ENCODE data around the gene KLHL30.

The KLHL30 gene

DNA sequence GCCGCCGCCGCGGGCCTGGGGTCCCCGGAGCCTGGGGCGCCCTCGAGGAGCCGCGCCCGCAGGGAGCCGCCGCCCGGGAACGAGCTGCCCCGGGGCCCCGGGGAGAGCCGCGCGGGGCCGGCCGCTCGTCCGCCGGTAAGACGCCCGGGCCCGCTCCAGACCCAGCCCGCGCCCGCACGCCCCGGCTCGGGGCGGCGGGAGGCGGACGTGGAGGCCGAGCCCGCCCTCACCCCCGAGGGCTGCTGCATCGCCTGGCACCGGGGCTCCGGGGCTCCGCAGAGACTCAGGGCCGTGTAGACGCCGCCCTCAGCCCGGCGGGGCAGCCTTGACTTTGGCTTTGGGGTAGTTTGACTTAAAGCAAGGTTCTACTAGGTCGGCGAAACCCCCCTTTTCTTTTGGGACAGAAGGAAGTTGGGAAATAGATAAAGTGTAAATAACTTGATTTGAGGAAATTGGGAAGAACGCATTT lies 20.6 kb downstream of the KLHL30 start:
- no peak for DNase-seq (ENCODE audit: extremely low spot score, insufficient read length, low read depth)
- no peak for FAIRE-seq

DNA sequence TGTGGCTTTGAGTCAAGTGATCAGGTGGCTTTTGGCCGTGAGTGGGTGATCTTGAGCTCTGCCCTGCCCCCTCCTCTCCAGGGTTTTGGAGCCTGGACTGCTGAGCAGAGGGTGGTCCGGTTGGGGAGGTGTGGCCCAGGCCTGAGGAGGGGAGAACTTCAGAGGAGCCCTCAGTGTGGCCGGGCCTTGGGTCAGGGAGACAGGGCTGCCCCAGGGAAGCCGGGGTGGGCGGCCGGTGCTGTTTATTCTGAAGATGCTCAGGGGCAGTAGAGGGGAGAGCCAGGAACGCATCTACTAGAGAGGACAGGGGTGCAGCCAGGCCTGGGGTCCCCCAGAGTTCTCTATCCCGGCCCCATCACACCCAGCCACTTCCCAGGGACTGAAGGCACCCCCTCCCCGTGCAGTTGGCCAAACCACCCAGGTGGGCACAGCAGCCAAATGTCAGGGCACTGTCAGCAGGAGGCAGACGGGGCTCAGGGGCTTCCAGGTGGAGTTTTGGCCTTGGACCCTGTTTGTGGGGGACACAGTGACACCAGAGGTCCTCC lies 21.3 kb downstream of the KLHL30 start:
- FAIRE-seq (no peak), DNase-seq (ENCODE audit: extremely low spot score, insufficient read length, low read depth) (no peak)

DNA sequence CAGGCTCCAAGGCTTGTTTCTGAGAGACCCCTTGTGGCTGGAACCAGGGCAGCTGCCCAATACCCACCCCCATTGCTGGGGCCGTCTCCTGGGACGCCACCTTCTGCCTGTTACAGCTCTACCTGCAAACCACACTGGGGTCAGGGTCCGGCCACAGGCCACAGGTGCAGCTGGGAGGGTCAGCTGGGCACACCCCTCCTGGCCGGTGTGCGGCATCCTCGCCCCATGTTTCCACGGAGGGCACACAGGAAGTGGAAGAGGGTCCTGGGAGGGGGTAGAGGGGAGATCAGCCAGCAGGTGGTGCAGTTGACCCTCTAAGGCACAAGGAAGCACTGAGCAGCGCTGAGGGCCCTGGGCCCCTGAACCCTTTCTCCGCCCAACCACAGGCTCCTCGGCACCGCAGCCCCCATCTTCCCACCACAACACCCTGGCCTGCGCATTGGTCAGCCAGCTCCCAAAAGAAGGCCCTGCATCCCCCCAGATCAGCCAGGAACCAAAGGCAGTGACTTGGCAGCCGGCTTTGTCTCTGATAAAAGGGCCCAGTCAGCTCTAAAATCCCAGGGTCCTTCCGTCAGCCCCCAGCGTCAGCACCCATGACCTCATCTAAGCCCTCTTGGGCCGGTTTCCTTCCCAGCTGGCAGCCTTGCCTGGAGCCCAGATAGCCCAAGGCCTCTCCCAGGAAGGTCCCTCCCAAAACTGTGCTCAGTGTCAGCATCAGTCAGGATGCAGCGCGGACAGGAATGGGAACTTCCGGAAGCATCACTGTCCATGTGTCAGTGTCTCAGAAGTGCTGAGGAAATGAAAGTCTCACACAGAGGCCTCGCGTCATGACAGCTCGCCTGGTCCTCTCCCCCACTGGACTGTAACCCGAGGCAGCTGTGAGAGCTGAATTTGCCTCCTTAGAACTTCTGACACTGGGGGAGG lies 22.0 kb downstream of the KLHL30 start:
- peak; percentile 63 for FAIRE-seq

DNA sequence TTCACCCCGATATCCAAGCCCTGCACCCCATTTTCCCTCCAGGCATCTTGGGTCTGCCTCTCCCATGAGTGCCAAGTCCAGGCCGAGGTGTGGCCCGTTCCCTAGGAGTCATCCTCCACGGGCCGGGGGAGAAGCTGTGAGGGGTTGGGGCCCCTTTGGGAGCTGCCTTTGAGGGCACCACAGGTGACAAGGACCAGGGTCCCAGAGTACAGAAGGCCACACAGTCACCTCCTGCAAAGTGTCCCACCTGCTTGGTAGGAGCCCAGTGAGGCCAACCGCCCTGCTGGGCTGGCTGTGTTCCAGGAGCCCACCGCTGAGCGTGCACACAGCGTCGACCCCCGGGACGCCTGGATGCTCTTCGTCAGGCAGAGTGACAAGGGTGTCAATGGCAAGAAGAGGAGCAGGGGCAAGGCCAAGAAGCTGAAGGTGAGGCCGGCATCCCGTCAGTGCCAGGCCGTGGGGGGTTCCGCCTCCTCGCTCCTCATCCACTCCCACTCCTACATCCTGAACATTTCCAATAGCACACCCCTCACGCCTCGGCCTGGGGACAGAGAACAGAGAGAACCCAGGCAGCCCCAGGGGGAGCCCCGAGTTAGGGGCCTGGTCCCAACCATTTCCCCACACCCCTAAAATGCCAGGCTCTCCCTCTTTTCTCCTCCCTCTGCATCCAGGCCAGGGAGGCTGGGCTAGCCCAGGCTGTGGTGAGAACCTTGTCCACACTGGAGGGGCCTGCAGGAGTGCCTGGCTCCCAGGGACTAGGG lies 23.0 kb downstream of the KLHL30 start:
- DNase-seq (ENCODE audit: extremely low spot score, insufficient read length, low read depth) (no peak), FAIRE-seq (no peak)

More for the DNA sequence above, 22.0 kb downstream of the KLHL30 start:
- no peak for DNase-seq (ENCODE audit: extremely low spot score, insufficient read length, low read depth)

DNA sequence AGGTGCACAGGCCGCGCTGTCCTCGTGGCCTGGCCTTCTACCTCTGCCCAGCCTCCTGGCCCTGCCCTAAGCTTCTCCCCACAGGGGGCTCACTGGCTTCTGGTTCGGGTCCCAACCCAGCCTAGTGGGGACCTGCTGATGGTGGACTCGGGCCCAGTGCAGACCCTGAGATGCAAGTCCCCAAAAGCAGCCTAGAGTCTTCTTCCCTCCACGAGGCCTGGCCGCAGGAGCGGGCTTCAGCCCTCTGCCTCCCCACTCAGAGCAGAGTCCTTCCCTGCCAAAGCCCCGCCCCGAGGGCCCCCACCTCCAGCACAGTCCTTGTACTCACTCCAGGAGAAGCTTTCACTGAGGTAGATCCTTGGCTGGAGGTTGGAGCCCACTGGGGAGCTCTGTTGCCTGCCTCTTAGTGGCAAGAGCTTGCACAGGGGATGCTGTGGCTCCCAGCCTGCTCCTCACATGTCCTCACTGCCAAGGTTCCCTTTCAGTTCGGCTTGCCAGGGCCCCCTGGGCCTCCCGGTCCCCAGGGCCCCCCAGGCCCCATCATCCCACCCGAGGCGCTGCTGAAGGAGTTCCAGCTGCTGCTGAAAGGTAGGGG lies 23.9 kb downstream of the KLHL30 start:
- no peak for DNase-seq (ENCODE audit: extremely low spot score, insufficient read length, low read depth)

DNA sequence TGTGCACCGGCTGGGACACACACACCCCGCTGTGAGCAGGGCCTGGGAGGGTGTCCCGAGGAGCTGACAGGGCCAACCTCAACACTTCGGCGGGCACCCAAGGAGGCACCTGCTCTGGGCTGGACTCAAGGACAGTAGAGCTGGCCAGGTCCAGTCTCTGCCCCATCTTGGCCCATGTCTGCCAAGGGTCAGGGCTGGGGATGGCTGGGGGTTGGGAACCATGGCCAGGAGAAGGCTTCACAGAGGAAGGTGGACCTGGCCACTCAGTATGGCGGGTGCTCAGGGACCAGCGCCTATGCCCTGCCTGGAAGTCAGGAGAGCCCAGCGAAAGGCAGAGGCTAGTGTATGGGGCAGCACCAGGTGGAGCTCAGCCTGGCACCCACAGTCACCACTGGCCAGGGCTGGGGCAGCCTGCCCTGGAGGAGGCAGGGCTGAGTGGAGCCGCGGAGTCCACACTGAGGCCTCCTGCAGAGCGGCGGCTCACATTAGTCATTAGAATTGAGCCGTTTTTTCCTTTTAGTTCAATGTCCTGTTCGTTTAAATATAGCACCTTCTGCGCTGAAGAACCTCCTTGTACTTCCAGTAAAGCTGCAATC lies 24.5 kb downstream of the KLHL30 start:
- no peak for DNase-seq (ENCODE audit: extremely low spot score, insufficient read length, low read depth)
- no peak for FAIRE-seq

More for the DNA sequence above, 23.9 kb downstream of the KLHL30 start:
- no peak for FAIRE-seq

DNA sequence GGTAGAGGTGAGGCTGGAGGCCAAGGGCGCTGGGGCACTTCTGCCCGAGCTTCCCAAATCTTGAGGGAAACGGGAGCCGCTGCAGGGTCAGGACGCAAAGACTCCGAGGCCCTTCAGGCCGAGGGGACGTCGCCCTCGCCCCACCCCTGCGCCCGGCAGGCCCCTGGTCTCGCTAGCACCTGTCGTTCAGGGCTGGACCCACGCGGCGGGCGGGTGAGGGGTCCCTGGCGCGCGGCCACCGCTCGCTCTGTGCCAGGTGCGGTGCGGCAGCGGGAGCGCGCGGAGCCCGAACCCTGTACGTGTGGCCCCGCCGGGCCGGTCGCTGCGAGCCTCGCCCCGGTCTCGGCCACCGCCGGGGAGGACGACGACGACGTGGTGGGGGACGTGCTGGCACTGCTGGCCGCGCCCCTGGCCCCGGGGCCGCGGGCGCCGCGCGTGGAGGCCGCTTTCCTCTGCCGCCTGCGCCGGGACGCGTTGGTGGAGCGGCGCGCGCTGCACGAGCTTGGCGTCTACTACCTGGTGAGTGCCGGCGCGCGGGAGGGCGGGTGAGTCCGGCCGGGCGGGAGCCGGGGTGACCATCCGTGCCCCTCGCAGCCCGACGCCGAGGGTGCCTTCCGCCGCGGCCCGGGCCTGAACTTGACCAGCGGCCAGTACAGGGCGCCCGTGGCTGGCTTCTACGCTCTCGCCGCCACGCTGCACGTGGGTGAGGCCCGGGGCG lies 25.2 kb downstream of the KLHL30 start:
- DNase-seq (ENCODE audit: extremely low spot score, insufficient read length, low read depth) (no peak), FAIRE-seq (no peak)

DNA sequence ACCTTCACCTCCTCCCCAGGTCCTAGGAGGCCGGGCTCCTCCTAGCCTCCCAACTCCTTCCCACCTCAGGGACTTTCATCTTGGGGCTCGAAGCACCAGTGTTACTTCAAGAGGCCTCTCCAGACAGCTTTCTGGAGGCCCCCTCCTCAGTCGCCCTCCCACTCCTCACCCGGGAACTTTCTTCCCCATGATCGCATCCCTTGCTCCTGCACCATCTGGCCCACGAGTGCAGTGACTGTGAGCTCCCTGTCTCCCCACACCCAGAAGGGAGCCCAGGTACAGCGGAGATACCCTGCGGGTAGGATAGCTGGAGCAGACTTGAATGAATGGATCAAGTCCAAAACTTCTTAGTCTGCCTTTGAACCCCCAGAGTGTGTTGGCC lies 26.4 kb downstream of the KLHL30 start:
- no peak for DNase-seq (ENCODE audit: extremely low spot score, insufficient read length, low read depth)
- FAIRE-seq = no peak

DNA sequence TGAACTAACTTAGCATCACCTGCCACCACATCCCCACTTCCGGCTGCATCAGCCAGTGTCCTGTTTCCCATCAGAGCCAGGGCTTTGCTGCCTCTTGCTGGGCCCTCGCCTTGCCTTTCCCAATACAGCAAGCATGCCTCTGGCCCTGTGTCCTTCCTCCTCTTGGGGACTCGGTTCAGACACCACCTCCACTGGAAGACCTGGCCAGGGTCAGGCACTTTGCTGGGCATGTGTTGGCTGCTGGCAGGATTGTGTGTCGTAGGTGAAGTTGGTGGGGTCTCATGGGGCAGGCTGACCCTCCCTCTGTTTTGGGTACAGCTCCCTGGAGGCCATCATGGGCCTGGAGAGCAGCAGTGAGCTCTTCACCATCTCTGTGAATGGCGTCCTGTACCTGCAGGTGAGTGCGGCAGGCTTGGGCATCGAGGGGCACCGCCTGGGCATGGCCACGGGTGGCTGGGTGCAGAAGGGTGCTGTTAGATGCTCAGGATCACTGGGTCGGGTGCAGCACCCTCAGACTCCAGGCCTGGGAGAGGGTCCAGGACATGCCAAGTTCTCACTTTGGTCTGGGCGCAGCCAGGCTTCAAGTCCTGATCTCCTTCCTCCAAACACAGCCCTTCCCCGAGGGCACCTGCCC lies 26.9 kb downstream of the KLHL30 start:
- no peak for FAIRE-seq

DNA sequence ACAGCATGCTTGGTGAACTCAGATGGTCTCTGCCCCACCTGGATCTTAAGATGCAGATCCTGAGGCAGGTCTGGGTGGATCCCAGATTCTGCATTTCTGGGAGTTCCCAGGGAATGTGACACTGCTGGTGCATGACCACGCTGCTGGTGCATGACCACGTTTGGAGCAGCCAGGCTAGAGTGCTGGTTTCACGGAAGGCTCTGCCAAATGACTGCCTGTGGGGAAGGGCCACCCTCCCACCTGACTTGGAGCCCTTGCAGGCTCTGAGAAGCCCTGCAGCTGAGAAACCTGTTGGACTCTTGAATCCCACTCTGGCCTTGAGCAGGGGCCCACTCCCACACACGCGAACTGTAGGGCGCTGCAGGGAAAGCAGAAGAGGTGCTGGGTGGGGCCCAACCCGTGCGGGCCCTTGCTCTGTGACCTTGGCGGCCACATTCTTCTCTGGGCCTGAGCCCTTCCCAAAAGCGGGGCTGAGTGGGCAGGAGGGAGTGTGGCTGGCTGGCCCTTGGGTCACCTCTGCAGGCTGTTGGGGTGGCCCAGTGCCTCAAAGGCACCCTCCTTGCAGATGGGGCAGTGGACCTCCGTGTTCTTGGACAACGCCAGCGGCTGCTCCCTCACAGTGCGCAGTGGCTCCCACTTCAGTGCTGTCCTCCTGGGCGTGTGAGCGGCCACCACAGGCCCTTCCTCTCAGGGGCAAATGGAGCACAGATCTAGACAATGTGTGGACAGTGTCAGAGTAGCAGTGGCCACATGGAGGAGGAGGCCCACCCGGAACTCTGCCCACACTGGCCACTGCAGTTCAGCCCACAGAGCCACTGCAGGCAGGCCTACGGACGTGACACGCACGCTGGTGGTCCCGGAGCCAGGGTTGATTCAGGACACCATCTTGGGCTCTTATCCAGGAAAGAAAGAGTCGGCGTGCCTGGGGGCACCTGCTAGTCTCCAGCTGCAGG lies 28.2 kb downstream of the KLHL30 start:
- FAIRE-seq = no peak
- no peak for DNase-seq (ENCODE audit: extremely low spot score, insufficient read length, low read depth)

More for the DNA sequence above, 26.9 kb downstream of the KLHL30 start:
- DNase-seq (ENCODE audit: extremely low spot score, insufficient read length, low read depth) = no peak

DNA sequence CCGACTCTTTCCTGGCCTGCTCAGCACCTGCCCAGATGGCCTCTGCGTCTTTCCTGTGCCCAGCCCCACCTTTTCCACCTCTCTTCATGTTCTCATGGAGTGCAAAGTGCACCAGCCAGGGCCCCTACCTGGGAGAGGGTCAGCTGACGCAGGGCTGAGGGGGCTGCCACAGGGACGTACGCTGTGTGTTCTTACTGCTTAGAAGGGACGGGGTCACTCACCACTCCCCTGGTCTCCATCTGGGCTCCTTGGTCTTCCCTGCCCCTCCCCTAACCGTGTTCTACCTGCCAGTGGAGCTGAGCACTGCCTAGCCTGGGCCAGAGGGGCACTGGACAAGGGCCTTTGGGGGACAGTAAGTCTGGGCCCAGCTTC lies 28.9 kb downstream of the KLHL30 start:
- DNase-seq (ENCODE audit: extremely low spot score, insufficient read length, low read depth) = no peak
- no peak for FAIRE-seq

DNA sequence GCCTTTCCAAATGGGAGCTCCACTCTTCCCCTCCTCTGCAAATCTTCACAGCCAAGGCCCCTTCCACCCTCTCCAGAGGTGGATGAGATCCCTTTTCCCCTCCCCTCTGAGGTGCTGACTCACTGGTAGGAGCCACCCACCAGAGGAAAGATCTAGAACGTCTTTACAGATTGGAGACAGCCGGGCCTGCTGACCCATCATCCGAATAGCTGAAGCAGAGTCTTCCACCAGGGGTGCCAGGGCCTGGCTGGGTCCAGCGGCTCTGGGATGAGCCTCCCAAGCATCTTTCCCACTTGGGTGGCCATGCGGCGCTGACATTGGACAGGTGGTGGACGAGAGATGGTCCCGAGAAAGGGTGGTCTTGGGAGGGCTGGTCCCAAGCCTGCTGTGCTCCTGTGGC lies 29.3 kb downstream of the KLHL30 start:
- FAIRE-seq = no peak
- DNase-seq (ENCODE audit: extremely low spot score, insufficient read length, low read depth) = no peak

DNA sequence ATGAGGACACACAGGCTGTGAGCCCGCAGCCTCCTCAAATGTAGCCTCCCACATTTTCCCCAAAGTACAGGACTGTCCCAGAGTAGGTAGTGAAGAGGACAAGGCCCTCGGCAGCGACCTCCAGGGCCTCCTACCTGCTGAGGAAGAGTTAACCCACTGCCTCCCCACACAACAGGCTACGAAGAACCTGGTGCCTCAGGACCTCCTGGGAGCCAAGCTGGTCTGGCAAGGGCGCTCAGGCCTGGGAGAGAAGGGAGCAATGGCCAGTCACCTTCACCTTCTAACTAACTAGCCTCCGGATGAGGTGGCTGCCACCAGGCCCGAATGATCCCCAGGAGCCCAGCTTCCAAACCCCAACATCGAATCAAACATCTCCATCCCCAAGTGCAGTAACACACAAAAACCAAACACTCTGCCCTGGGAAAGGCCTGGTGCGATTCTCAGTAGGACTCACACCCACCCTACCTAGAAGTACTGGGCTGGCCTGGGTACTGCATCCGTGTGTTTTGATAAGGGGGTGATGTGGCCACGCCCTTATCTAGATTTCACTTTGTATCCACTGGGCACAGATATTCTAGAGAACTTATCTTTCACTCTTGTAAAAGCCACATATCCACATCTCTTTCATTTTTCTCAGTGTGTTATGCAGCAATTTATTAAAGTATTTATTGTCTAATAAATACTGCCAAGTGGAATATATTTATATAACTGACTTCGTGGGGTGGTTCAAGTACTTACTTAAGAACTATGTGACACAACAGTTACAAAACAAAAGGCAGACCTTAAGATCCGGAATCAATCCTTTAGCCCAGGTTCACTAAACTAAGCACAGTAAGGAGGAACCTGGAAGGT lies 30.0 kb downstream of the KLHL30 start:
- DNase-seq (ENCODE audit: extremely low spot score, insufficient read length, low read depth) (no peak), FAIRE-seq (no peak)

DNA sequence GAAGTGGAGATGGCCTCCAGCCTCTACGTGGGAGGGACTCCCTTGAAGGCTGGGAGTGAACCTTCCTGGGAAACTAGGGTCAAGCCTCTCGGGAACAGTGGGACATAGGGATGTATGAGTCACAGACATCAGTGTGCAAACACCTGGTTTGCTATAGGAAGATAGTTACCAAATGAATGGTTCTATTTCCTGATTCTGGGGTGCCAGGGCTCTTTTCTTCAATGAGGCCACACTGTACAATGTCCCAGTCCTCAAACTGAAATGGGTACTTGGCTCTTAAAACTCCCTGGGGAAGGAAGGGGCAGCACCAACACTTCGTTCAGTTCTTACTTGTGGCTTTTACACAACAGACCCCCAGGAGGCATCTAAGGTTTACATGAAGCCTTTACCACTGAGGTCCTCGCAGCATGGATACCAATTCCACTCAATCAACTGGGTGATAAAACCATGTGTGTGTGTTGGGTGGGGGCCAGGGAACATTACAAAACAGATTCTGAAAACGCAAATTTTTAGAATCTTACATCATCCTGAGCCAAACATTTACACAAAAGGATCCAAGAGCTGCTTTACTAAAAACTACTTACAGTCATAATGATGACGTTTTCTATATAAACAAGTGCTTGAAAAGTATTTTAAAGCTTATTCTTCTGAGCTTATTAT lies 30.7 kb downstream of the KLHL30 start:
- FAIRE-seq (no peak), DNase-seq (ENCODE audit: extremely low spot score, insufficient read length, low read depth) (no peak)

DNA sequence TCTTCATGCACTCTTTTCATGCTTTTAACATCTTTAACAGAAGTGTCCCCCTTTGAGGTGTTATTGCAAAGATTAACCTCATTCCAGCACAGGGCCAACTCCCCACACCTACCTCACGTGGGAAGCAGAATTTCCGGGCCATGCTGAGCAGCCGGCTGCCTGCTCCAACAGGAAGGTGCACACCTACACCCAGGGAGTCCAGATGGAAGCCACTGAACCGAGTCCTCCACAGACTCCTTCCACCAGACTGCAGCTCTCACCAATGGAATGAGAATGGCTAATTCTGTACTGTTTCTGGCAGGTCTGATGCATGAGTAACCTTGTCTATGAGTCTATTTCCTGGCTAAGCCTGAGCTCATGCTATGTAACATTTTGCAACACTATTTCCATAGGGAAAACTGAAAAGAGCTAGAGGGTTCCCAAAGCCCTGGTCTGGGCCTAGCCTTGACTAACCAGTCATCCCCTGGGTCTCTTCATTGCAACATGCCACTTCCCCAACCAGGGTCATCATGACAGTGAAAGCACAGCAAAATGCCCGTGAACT lies 31.3 kb downstream of the KLHL30 start:
- DNase-seq (ENCODE audit: extremely low spot score, insufficient read length, low read depth) = no peak
- no peak for FAIRE-seq

DNA sequence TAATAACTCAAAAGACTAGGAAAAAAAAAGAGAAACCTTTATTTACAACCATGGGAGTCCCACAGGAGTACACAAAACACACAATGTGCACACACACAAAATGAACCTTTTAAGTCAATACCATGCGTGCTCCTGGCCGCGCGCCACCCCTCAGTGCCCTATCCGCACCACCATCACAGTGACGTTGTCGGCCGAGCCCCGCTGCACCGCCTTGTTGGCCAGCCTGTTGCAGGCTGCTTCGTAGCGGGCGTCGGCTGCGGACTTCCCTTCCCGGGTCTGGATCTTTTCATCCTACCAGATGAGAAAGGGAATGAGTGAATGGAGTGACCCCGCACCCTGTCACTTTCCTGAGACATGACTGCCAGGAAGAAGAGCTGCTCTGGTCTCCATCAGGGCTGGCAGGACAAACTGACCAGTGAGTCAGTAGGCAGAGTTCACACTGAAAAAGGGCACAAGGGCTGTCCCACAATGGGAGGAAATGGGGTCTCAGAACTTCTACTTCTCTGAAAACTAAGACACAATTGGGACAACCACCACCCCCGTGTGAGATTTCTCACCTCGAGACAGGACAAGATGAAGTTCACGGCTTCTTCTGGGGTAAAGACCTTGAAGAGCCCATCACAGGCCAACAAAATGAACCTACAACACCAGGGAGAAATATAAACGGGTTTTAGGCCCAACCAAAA lies 32.1 kb downstream of the KLHL30 start:
- no peak for DNase-seq (ENCODE audit: extremely low spot score, insufficient read length, low read depth)
- no peak for FAIRE-seq
